ENCODE data around the gene EDNRA. TPM values are rescaled to one million over a fixed set of nuclear protein-coding genes. Genes with fewer than 3 reads are reported as not detected.

The EDNRA gene
- total RNA-seq: 4.1 and 8.8 TPM in 2 replicates

DNA sequence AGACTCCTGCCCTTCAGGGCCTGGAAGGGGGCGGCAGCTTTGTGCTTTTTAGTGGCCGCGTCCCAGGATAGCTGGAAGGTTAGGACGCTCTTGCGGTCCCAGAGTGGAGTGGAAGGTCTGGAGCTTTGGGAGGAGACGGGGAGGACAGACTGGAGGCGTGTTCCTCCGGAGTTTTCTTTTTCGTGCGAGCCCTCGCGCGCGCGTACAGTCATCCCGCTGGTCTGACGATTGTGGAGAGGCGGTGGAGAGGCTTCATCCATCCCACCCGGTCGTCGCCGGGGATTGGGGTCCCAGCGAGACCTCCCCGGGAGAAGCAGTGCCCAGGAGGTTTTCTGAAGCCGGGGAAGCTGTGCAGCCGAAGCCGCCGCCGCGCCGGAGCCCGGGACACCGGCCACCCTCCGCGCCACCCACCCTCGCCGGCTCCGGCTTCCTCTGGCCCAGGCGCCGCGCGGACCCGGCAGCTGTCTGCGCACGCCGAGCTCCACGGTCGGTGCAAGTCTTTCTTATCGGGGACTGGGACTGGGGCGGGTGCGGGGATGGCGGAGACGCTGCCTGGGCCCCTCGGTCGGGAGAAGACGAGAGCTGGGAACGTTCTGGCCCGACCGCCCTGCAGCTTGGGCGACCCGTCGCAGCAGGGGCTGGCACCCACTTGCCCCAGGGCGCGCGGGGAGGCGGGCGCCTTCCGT is at the start of gene EDNRA:
Gene EDNRA (plus strand): TSS at position 207 of the 686 bp plus-strand sequence. CDS start 4,585 bp downstream, outside the sequence.

Other genes with a start within 250 kb of the EDNRA start
- 46.8 and 74.6 TPM in 2 replicates for gene TMEM184C, start 136.3 kb downstream of the EDNRA start, total RNA-seq
- gene PRMT9, start 203.1 kb downstream of the EDNRA start, total RNA-seq: 10.3 and 14.4 TPM in 2 replicates